Inflammatory macrophage (primary cell): ENCODE measurements around the gene IKBKG.
"Not testable (repeated sequence)": the region's sequence is repeated elsewhere in the genome, so short reads cannot be mapped to it uniquely, and the experiment has no call there.

Source experiments
- DNase-seq, 2 donors: peaks; one replicate each; pipeline ENCODE4 v3.0.0-alpha.2; 2020 to 2022

IKBKG gene

GRCh38 chrX:154526901-154527675 lies 20.3 kb upstream of the IKBKG start:
- peak; percentile 65 to 68 for DNase-seq

- no peak for DNase-seq
These were observed 18.2 kb upstream of the IKBKG start for GRCh38 chrX:154529206-154529612.

GRCh38 chrX:154530286-154530685 lies 17.1 kb upstream of the IKBKG start:
- DNase-seq: no peak

DNA sequence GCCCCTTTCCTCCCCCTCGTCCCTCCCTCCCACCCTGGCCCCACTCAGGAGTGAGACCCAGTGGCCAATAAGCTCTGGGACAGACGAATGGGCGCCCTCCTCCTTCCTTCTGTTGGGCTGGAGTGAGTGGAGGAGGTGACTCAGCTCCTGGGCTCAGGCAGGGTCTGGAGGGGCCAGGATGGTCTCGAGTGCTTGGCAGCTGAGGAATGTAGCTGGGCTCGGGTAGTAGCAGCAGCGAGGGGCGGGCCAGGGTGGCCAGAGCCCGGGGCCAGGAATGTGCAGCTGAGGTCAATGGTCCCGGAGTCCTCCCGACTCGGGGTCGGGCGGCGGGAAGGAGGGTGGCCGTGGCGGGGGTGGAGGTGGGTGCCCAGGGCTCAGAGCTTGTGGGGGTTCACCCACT lies 15.8 kb upstream of the IKBKG start:
- no peak for DNase-seq

DNA sequence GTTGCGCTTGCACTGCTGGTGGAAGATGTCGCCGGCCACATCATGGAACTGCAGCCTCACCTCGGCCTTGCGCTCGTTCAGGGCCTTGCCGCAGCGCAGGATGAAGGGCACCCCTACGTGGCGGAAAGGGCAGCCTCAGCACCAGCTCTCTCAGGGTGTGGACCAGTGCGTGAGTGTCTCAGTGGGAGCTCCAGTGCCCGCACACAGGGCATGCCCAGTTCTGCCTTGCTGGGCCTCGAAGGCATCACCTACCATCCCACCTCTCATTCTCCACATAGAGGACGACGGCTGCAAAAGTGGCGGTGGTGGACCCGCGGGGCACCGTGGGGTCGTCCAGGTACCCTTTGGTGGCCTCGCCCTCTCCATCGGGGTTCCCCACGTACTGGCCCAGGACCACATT lies 14.7 kb upstream of the IKBKG start:
- no peak for DNase-seq

DNA sequence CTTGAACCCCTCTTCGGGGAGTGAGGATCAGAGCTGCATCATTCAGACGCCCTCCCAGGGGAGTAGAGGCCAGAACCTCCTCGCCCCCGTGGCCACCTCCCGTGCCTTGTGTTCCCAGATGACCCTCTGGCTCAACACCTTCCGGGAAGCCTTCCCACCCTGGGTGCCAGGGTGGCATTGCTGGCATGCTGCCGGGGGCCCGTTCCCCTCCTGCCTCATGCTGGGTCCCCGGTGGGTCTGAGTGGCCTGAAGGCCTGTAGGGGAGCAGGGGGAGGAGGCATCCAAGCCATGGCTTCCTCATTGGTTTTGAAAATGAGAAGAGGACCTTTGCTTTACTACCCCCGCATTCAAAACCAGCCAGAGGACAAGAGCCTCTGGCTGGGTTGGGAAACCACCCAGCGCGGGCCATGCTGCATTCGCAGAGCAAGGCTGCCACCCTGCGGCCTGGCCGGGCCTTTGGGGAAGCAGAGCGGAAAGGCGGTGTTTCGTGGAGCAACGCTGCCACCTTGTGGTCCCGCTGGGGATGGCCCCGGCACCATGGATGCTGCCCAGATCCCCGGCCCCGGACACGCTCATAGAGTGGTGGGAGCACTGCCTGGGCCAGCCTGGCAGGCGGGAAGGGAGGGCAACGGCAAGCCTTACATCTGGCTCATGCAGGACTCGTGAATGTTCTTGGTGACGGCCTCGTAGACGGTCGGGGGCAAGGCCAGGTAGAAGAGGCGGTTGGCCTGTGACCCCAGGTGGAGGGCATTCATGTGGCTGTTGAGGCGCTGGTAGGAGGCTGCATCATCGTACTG lies 12.7 kb upstream of the IKBKG start:
- DNase-seq: peak; percentile 90 to 94

GRCh38 chrX:154535892-154536291 lies 11.5 kb upstream of the IKBKG start:
- no peak for DNase-seq

GRCh38 chrX:154539077-154539476 lies 8.3 kb upstream of the IKBKG start:
- no peak for DNase-seq

DNA sequence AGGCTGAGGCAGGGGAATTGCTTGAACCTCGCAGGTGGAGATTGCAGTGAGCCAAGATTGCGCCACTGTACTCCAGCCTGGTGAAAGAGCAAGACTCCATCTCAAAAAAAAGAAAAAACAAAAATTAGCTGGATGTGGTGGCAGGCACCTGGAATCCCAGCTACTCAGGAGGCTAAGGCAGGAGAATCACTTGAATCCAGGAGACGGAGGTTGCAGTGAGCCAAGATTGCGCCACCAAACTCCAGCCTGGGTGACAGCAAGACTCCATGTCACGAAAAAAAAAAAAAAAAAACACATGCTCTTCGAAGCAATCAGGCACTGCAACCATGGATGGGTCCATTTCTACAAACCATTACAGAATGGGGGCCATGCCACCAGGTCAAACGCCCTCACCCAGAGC lies 7.1 kb upstream of the IKBKG start:
- DNase-seq: peak; percentile 6 to 22

DNA sequence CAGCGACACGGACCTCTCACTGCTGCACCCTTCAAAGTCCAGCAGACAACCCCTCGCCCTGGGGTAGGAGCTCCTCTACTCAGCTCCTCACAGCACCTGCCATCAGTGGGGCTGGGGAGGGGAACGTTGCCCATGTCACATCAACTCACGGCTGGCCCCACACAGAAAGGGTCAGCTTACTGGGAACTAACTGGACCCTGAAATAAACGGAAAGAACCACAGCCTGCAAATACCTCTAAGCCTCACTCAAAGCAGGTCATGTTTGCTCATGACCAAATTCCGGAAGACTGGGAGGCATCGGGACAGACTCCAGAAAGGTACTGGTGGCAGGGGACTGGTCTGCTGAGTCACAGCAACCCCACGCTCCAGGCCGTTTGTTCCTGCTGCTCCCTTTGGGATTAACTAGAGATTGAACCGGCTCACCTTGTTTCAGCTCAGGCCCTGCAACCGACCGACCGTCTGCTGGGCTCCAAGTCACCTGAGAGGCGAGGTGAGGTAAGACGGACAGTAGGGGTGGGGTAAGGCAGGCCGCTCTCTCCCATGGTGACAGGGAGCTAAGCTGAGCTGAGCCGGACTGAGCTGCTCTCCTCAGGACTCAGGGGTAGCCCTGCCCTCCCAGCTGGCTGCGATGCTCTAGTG lies 6.4 kb upstream of the IKBKG start:
- DNase-seq: no peak

GRCh38 chrX:154541589-154541895 lies 5.9 kb upstream of the IKBKG start:
- DNase-seq: no peak

- peak; percentile 73 to 82 for DNase-seq
These were observed 5.3 kb upstream of the IKBKG start for GRCh38 chrX:154541896-154542722.

DNA sequence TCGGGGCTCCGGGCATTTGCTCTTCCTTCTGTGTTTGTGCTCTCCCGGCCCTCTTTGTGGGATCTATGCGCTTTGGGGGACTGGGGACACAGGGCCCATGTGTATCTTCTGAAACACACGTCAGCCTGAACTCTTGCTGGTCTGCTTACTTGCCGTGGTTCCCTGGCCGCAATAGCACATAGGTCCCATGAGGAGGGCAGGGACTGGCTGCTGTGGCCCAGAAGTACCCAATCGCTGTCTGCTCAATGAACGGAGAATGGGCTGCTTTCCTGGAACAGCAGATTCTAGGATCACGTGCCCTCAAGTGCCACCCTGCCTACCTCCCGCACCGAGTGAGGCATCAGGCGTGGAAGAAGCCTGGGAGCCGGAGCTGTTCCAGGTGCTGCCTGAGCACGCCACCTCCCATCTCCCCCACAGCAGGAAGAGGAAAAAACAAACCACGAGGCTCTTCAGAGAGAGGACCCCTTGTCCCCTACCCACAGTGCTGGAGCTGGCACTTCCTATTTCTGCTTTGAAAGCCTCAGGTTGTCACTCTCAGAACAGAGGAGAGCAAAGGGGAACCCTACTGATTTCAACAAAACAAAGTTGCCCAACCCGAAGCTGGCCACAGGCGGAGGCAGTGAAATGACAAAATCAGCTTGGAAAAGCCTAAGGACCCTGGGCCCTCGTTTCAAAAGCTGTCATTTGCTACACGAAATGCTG lies 4.5 kb upstream of the IKBKG start:
- peak; percentile 91 to 93 for DNase-seq

- no peak for DNase-seq
These were observed 1.6 kb upstream of the IKBKG start for GRCh38 chrX:154545673-154546274.

DNA sequence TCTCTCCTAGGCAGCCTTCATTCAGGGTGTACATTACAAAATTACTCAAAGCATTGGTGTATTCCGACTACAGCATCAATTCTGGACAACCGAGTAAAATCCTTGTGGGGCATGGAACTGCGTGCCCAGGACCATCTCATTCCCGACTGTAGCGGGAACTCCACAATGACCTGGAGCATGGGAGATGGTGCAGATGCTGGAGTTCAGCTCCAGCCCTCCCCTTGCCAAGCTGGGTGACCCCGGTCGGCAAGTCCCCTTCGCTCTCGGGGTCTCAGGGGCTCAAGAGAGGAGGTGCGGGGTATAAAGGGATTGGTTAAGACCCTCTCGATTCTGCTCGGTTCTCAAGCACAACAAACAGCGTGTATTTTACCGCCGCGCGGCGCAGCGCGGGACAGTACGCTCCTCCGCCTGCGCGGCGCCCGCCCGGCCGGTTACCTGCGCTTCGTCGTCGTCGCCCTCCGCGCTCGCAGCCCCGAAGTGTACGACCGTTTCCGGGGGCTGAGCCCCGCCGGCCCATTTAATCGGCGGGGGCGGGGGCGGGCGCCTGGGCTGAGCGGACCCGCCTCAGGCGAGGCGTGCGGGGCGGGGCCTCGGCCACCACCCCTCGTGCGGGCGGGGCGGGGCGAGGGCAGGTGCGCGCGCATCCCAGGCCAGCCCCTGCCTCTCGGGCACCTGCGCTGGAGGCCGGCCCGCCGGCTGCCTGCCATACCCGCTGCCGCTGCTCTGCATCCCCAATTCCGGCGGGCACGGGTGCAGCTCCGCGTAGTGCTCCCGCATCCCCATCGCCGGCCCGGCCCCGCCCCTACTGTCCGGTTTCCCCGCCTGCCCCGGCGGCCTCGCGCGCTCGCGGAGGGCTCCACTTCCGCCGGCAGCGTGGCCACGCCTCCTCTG lies 821 bp upstream of the IKBKG start, which contains the start of gene G6PD:
TSS of gene G6PD (minus strand) at position 493 of the 891 bp plus-strand sequence. CDS start 691 bp downstream, outside the sequence.
- peak; percentile 67 to 80 for DNase-seq

GRCh38 chrX:154548028-154548316 lies 552 bp downstream of the IKBKG start:
- no peak for DNase-seq

GRCh38 chrX:154549766-154550165 lies 2.3 kb downstream of the IKBKG start:
- no peak for DNase-seq

- DNase-seq: not testable (repeated sequence)
These were observed 4.8 kb downstream of the IKBKG start for GRCh38 chrX:154552112-154552806.

DNA sequence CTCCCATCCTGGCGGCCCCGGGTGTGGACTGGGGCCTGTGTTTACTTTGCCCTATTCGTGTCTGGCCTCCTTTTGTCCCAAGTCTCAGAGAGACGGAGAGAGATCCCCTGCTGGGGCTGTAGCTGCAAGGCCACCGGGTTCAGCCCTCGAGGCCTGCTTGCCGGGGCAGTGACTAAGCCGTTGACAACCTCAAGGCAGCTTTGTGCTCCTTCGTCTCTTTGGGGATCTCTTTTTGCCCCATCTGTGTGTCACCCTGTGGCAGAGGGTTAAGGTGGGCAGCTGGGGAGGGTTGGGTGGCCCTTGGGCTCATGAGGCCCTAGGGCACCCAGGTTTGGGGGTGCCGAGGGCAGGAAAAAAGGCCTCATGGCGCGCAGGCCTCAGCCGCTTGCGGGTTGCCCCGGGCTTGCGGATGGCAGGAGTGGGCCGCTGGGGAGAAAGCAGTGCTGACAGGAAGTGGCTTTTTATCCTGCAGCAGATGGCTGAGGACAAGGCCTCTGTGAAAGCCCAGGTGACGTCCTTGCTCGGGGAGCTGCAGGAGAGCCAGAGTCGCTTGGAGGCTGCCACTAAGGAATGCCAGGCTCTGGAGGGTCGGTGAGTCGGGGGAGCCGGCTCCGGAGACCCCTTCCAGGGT lies 10.8 kb downstream of the IKBKG start:
- DNase-seq: not testable (repeated sequence)
